H1 (cell line): Measurements from ENCODE around the gene STAG1. TPM values are rescaled to one million over a fixed set of nuclear protein-coding genes. Genes with fewer than 3 reads are reported as not detected.

Experiments used
- CBX8 ChIP-seq: fragments of 300-800, 300-1000 bp; sonication (generic); IDR thresholded peaks from 2 replicates; pipeline ENCODE4 v1.7.1; 2016; ENCODE audit warnings: low read depth, low read length, borderline replicate concordance
- RFX5 ChIP-seq: IDR thresholded peaks from 2 replicates; pipeline ENCODE4 v1.6.1; 2011; ENCODE audit warnings: low read depth, low read length, improper control_type of control experiment, borderline replicate concordance
- polyA plus RNA-seq, 7 experiments: library from polyadenylated mRNA; depleted of rRNA in 3 of 7; stranded (reverse) in 5 of 7; unstranded in 2 of 7; fragments of >200 nt in 5 of 7; fragments of 200-250 nt in 2 of 7; gene quantifications; 1 replicate in 5 of 7; 2 replicates in 1 of 7; 4 replicates in 1 of 7; pipeline versions ENCODE4 v1.2.1 to v1.2.3, GENCODE V29; 2011 to 2013; ENCODE audit warnings: missing spikeins in 2 of 7, mixed read lengths in 2 of 7
- total RNA-seq: library from RNA; stranded (reverse); fragmentation: NEBNext Ultra II Directional; extraction: Animal tissue kit (Norgen Biotek cat#: 25700); gene quantifications from 2 replicates; pipeline ENCODE4 v1.2.1, GENCODE V29; 2021

Gene STAG1
- total and polyA plus RNA-seq, 2 of the 8 experiments (the other 6 are each of a cell fraction or from before 2014, with no cell fraction given): 4.6 to 23.4 TPM

DNA sequence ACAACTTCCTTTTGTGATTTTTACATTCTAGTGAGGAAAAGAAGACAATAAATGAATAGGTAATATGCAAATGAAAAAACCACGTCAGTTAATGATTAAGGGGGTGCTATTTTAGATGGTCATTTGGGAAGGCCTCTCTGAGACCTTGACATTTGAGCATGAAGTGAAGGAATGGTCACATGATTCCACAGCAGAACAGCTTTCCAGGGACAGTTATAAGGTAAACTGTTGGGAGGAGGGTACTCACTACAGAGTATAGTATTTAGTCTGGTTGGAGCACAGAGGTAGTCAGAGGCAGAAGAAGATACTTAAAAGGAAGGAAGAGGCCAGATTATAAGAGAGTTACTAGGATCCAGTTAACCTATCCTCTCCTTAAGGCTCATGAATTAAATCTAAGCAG lies 246.5 kb downstream of the STAG1 start (continued):
- TF ChIP-seq CBX8 (no peak), RFX5 (no peak)
